Thoracic aorta (tissue), 2 donors: ENCODE measurements around the gene GEMIN8. TPM values are rescaled to one million over a fixed set of nuclear protein-coding genes. Genes with fewer than 3 reads are reported as not detected.

Source experiments
- ATAC-seq: fragments of 150-250 bp; one replicate; pipeline ENCODE4 v1.8.0; 2017; ENCODE audit warnings: low read depth; ENCODE audit not compliant: insufficient number of reproducible peaks, low FRiP score
- DNase-seq: peaks from one replicate; pipeline ENCODE4 v3.0.0-alpha.2; 2020; ENCODE audit warnings: low spot score
- H3K27ac ChIP-seq, 2 donors: fragments of 200-600 bp; sonication (generic); 1 replicate in 1 of 2; 2 replicates in 1 of 2; pipeline ENCODE4 v1.5.1; 2016; ENCODE audit warnings: mild to moderate bottlenecking in 2 of 2, moderate library complexity in 2 of 2
- H3K27me3 ChIP-seq: fragments of 200-600 bp; sonication (generic); replicated peaks from 2 replicates; pipeline ENCODE4 v1.6.0; 2016; ENCODE audit warnings: mild to moderate bottlenecking; ENCODE audit not compliant: insufficient read depth
- H3K36me3 ChIP-seq: fragments of 200-600 bp; sonication (generic); one replicate; pipeline ENCODE4 v1.5.1; 2016
- H3K4me1 ChIP-seq, 2 donors: fragments of 200-600 bp; sonication (generic); 1 replicate in 1 of 2; 2 replicates in 1 of 2; pipeline versions ENCODE4 v1.5.1 to v1.6.0; 2016; ENCODE audit warnings: low read depth in 2 of 2, mild to moderate bottlenecking in 1 of 2; ENCODE audit not compliant: control insufficient read depth in 1 of 2
- H3K4me3 ChIP-seq: fragments of 200-600 bp; sonication (generic); 2 replicates; pipeline ENCODE4 v1.5.1; 2016; ENCODE audit warnings: mild to moderate bottlenecking
- H3K9me3 ChIP-seq: fragments of 200-600 bp; sonication (generic); 2 replicates; pipeline ENCODE4 v1.5.1; 2016
- total RNA-seq, 2 donors: library from RNA; depleted of rRNA; stranded (reverse); fragments of >200 nt; gene quantifications; one replicate each; pipeline versions ENCODE4 v1.1.0 to v1.2.3, GENCODE V29; 2016
- TF ChIP-seq, protein P1 (sequence below): fragments of 200-600 bp; sonication (generic); IDR thresholded peaks from one replicate; pipeline ENCODE4 v1.5.1; 2019; ENCODE audit warnings: antibody characterized with exemption

The GEMIN8 gene
- total RNA-seq, 2 donors from 2014 or later, result 9.8 to 23.7 TPM

DNA sequence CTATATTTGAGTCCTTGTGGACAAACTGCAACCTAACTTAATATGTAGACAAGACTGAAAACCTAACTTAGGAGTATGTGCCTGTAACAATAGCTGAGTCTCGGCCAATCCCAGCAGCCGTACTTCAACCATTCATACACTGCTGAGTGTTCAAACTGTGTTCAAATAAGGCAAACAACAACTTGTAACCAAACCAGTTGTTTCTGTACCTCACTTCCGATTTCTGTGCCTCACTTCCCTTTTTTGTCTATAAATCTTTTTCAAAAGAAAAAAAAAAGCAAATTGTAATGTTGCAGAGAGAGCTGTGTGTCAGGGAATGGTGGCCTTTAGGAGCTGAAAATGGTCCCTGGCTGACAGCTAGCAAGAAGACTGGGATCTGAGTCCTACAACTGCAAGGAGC lies 46.0 kb downstream of the GEMIN8 start:
- DNase-seq (no peak), ATAC-seq (no peak)
- H3K4me1 ChIP-seq, result no peaks in the 10 kb centered on the region
- H3K27ac ChIP-seq, result no peak overlapping the region
- H3K4me3 ChIP-seq, result no peak overlapping the region
- no peaks in the 10 kb centered on the region for H3K9me3 ChIP-seq
- no peaks in the 10 kb centered on the region for H3K36me3 ChIP-seq
- TF ChIP-seq, protein P1, sequence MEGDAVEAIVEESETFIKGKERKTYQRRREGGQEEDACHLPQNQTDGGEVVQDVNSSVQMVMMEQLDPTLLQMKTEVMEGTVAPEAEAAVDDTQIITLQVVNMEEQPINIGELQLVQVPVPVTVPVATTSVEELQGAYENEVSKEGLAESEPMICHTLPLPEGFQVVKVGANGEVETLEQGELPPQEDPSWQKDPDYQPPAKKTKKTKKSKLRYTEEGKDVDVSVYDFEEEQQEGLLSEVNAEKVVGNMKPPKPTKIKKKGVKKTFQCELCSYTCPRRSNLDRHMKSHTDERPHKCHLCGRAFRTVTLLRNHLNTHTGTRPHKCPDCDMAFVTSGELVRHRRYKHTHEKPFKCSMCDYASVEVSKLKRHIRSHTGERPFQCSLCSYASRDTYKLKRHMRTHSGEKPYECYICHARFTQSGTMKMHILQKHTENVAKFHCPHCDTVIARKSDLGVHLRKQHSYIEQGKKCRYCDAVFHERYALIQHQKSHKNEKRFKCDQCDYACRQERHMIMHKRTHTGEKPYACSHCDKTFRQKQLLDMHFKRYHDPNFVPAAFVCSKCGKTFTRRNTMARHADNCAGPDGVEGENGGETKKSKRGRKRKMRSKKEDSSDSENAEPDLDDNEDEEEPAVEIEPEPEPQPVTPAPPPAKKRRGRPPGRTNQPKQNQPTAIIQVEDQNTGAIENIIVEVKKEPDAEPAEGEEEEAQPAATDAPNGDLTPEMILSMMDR, result no peak
- H3K27me3 ChIP-seq, result no peaks in the 10 kb centered on the region

DNA sequence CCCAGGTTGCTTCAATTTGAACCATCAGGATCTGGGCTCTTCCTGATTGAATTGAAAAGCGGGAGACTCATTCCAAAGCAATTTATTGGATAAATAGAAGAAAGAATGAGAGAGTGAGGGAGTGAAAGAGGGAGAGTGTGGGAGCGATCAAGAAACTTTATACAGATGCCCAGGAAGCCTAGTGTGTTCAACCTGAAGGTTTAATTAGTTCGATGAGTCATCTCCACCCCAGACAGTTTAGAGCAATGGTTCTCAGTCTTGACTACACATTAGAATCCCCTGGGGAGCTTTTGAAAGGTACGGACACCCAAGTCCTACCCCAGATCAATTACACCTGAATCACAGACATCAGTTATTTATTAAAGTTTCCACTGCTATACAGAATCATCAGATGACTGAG lies 61.5 kb downstream of the GEMIN8 start:
- H3K36me3 ChIP-seq, result no peaks in the 10 kb centered on the region
- no peaks in the 10 kb centered on the region for H3K9me3 ChIP-seq
- H3K4me3 ChIP-seq, result no peak overlapping the region
- no peak overlapping the region for H3K27ac ChIP-seq
- TF ChIP-seq, protein P1, result no peak
- ATAC-seq (no peak), DNase-seq (no peak)
- no peaks in the 10 kb centered on the region for H3K4me1 ChIP-seq
- no peaks in the 10 kb centered on the region for H3K27me3 ChIP-seq

DNA sequence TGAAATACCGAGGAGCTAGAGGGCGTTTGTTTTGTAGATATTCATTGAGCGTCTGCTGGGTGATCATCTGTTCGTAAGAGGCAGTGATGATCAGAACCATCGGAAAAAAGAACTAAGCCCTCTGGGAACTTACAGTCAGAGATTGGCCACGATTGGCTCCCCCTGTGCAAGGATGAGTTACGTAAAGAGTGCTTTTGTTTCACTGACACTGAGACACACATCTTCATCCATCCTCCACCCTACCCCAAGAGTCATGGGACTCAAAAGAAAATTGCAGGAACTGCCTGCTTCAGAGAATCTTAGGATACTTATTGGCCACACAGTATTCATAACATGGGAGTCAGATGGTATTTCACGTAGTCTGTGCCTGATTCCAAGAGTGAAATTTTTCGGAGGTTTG lies 62.1 kb downstream of the GEMIN8 start:
- TF ChIP-seq, protein P1, result no peak
- Histone ChIP-seq H3K27me3 (no peaks in the 10 kb centered on the region), H3K4me3 (no peak overlapping the region), H3K36me3 (no peaks in the 10 kb centered on the region), H3K27ac (no peak overlapping the region), H3K4me1 (no peaks in the 10 kb centered on the region), H3K9me3 (no peaks in the 10 kb centered on the region)
- ATAC-seq (no peak), DNase-seq (no peak)

DNA sequence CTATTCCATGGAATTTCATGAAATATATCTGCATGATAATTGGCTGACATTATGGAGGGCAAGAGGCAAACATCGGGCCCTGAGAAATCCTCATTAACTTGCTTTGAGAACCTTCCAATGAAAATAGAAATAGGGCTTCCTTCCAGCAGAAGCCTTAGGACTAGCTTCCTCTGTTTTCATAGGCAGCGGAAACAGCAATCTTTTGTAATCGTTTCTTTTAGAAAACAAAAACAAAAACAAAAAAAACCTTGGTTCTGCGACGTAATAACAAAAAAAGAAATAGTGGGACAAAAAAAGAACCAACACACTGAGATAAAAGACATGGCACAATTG lies 62.9 kb downstream of the GEMIN8 start:
- ATAC-seq, result no peak
- TF ChIP-seq, protein P1, result no peak
- no peaks in the 10 kb centered on the region for H3K4me1 ChIP-seq
- no peak overlapping the region for H3K27ac ChIP-seq
- DNase-seq, result no peak
- H3K4me3 ChIP-seq, result no peak overlapping the region
- no peaks in the 10 kb centered on the region for H3K27me3 ChIP-seq
- H3K9me3 ChIP-seq, result no peaks in the 10 kb centered on the region
- no peaks in the 10 kb centered on the region for H3K36me3 ChIP-seq

DNA sequence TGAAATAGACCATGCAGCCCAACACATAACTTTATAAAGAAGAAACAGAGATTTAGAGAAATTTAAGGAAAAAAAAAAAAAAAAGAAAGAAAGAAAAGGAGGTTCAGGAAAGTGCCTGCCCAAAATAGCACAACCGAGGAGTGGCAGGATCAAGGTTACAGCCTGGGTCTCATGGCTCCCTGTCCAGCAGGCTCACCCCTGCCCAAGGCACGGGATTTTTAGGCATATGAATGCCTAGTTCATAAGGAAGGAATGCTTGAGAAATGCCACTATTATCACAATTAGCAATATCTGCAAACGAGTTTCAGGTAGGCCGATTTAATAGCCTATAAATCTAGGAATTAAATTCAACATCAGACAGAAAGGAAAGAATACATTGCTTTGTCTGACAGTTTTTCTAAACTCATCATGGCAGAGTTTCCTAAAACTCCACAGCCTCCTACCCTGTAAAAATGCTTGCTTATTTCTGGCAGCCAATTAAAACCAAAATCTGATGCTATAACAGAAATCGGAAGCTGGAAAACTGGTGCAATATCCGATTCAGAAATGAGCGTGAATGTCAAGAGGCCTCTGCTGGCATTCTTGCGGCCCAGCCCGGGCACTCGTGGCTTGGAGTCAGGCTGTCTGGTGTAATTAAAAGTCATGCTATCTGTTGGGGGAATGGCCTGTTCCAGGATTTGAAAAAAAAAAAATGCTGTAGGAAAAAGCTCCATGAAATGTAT lies 63.5 kb downstream of the GEMIN8 start:
- no peak overlapping the region for H3K4me3 ChIP-seq
- no peaks in the 10 kb centered on the region for H3K9me3 ChIP-seq
- ATAC-seq, result no peak
- TF ChIP-seq, protein P1, result no peak
- no peak overlapping the region for H3K27ac ChIP-seq
- H3K27me3 ChIP-seq, result no peaks in the 10 kb centered on the region
- H3K36me3 ChIP-seq, result no peaks in the 10 kb centered on the region
- no peaks in the 10 kb centered on the region for H3K4me1 ChIP-seq
- no peak for DNase-seq
